ENCODE measurements around the gene PSMB9.

The PSMB9 gene

DNA sequence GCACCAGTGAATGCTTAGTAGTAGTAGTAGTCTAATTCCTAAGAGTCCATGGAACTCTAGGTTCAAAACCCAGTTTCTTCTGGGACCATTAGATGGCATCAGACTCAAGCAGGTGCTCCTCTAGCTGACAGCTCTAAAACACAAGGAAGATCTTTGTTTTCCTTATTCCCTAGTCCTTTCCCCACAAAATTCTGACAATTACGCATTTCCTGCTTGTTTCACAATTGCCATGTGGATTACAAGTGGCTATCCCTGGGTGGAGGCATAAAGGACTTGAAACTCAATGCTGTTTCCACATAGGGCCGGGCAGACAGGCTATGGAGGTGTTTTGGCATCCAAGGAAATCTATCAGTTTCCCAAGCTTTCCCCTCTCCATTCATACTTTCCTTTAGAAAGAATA lies 28.0 kb upstream of the PSMB9 start:
- Histone ChIP-seq H3K4me3 (ENCODE audit: low read depth, low read length) (no peak overlapping the region), H3K79me2 (ENCODE audit: control insufficient read depth, insufficient read depth, low read length, unreplicated experiment) (no peaks in the 10 kb centered on the region), H3K36me3 (ENCODE audit: insufficient read depth, low read length) (no peaks in the 10 kb centered on the region), H2AFZ (ENCODE audit: low read length, unreplicated experiment) (no peak overlapping the region), H3K27ac (ENCODE audit: low read depth, low read length) (no peak overlapping the region), H3K4me1 (ENCODE audit: control insufficient read depth, insufficient read depth, low read length, unreplicated experiment) (peaks cover 7% of the 10 kb centered on the region), H3K27me3 (ENCODE audit: insufficient read depth, low read length) (no peaks in the 10 kb centered on the region)

DNA sequence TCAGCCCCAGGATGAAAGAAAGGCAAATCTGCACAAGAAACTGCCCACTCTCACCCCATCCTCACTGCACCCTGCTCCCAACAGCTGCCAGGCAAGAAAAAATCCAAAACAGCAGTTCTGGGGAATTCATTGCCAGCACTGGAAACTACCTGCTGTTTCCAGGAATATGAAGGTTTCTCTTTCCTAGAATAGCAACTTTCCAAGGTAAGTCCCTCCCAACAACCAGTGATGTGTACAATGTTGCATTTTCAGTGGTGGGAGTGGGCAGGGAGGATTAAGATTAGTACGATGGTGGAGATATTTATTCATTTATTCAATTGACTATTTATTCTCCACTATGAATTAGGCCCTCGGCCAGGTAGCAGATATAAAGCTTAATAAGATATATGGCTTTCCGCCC lies 27.0 kb upstream of the PSMB9 start:
- H3K4me1 ChIP-seq (ENCODE audit: control insufficient read depth, insufficient read depth, low read length, unreplicated experiment) = peaks cover 7% of the 10 kb centered on the region
- H3K79me2 ChIP-seq (ENCODE audit: control insufficient read depth, insufficient read depth, low read length, unreplicated experiment) = no peaks in the 10 kb centered on the region
- H3K4me3 ChIP-seq (ENCODE audit: low read depth, low read length) = no peak overlapping the region
- no peaks in the 10 kb centered on the region for H3K27me3 ChIP-seq (ENCODE audit: insufficient read depth, low read length)
- H3K36me3 ChIP-seq (ENCODE audit: insufficient read depth, low read length) = no peaks in the 10 kb centered on the region
- H2AFZ ChIP-seq (ENCODE audit: low read length, unreplicated experiment) = no peak overlapping the region
- H3K27ac ChIP-seq (ENCODE audit: low read depth, low read length) = no peak overlapping the region

DNA sequence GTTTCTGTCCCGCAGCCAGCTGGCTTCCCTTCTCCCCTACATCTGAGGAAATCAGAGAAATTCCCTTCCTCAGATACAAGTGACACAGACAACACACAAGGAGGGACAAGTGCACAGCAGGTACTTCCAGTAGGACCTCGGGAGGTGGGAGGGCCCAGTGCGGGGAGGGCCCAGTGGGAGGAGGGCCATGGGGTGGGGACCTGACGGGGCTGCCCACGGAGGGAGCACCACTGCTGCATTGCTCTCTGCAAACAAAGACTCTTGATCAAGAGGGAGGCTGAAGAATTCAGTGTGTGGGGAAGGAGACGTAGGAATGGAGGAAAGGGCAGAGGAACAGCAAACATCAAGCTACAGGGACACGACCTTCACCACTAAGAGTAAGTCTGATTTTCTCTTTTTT lies 24.5 kb upstream of the PSMB9 start:
- H3K4me3 ChIP-seq (ENCODE audit: low read depth, low read length) = no peak overlapping the region
- peaks cover 7% of the 10 kb centered on the region for H3K4me1 ChIP-seq (ENCODE audit: control insufficient read depth, insufficient read depth, low read length, unreplicated experiment)
- H3K27ac ChIP-seq (ENCODE audit: low read depth, low read length) = no peak overlapping the region
- no peaks in the 10 kb centered on the region for H3K27me3 ChIP-seq (ENCODE audit: insufficient read depth, low read length)
- H2AFZ ChIP-seq (ENCODE audit: low read length, unreplicated experiment) = no peak overlapping the region
- H3K36me3 ChIP-seq (ENCODE audit: insufficient read depth, low read length) = peaks cover 7% of the 10 kb centered on the region; the same call in 1 of the 2 replicates
- no peaks in the 10 kb centered on the region for H3K79me2 ChIP-seq (ENCODE audit: control insufficient read depth, insufficient read depth, low read length, unreplicated experiment)

DNA sequence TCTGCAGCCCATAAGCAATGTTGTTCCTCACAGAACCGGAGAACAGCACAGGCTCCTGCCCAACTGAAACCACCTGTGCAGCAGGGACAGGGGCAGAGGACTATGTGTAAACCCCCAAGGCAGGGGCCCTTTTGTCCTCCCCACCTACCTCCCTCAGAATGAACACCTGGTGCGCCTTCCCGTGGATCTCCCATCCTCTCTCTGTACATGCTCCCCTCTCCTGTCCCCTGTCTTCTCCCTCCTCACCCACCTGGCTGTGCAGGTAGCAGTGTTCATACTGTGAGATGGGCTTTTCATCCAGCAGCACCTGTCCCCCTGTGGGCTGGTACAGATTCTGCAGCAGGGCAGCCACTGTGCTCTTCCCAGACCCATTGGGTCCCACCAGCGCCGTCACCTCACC lies 24.0 kb upstream of the PSMB9 start:
- H3K27me3 ChIP-seq (ENCODE audit: insufficient read depth, low read length) = no peaks in the 10 kb centered on the region
- H3K79me2 ChIP-seq (ENCODE audit: control insufficient read depth, insufficient read depth, low read length, unreplicated experiment) = peaks cover 1% of the 10 kb centered on the region
- peaks cover 9% of the 10 kb centered on the region; the same call in 1 of the 2 replicates for H3K36me3 ChIP-seq (ENCODE audit: insufficient read depth, low read length)
- peaks cover 7% of the 10 kb centered on the region for H3K4me1 ChIP-seq (ENCODE audit: control insufficient read depth, insufficient read depth, low read length, unreplicated experiment)
- H3K4me3 ChIP-seq (ENCODE audit: low read depth, low read length) = no peak overlapping the region
- H3K27ac ChIP-seq (ENCODE audit: low read depth, low read length) = no peak overlapping the region
- H2AFZ ChIP-seq (ENCODE audit: low read length, unreplicated experiment) = no peak overlapping the region

DNA sequence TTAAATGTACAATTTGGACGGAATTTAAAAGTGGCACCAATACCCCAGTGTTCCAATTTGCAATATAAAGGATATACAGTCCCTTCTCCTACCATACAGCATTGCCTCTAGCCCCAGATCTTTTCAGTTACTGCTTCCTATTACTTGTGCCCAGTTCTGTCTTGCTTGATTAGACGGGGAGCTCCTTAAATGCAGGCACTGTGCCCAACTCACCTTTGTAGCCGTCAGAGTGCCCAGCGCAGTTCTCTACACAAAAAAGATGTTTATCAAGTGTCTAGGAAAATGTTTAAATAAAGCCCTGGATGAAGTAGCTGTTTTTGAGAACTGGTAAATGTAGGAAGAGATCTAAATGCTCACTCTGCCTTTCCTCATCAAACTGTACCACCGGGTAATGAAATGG lies 23.1 kb upstream of the PSMB9 start:
- Histone ChIP-seq H3K27ac (ENCODE audit: low read depth, low read length) (no peak overlapping the region), H3K4me1 (ENCODE audit: control insufficient read depth, insufficient read depth, low read length, unreplicated experiment) (peaks cover 6% of the 10 kb centered on the region), H3K36me3 (ENCODE audit: insufficient read depth, low read length) (peaks cover 10% of the 10 kb centered on the region; the same call in 1 of the 2 replicates), H3K27me3 (ENCODE audit: insufficient read depth, low read length) (no peaks in the 10 kb centered on the region), H2AFZ (ENCODE audit: low read length, unreplicated experiment) (no peak overlapping the region), H3K79me2 (ENCODE audit: control insufficient read depth, insufficient read depth, low read length, unreplicated experiment) (peaks cover 4% of the 10 kb centered on the region), H3K4me3 (ENCODE audit: low read depth, low read length) (no peak overlapping the region)

DNA sequence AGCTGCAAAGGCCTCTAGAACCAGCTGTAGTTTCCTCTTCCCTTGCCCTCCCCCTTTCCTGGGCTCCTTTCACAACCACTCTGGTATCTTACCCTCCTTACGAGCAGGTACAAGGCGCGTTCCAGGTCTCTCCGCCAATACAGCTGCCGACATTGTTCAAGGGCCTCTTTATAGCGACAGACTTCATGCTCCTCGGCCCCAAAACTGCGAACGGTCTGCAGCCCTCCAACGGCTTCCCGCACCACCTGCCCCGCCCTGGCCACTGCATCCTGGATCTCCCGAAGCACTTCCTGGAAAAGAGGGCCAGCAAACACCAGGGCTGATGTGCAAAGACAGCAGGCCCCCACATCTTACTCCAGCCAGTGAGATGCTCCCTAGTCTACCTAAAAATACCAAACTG lies 21.5 kb upstream of the PSMB9 start:
- Histone ChIP-seq H3K79me2 (ENCODE audit: control insufficient read depth, insufficient read depth, low read length, unreplicated experiment) (peaks cover 18% of the 10 kb centered on the region), H3K36me3 (ENCODE audit: insufficient read depth, low read length) (peaks cover 10% of the 10 kb centered on the region; the same call in 1 of the 2 replicates), H2AFZ (ENCODE audit: low read length, unreplicated experiment) (no peak overlapping the region)

DNA sequence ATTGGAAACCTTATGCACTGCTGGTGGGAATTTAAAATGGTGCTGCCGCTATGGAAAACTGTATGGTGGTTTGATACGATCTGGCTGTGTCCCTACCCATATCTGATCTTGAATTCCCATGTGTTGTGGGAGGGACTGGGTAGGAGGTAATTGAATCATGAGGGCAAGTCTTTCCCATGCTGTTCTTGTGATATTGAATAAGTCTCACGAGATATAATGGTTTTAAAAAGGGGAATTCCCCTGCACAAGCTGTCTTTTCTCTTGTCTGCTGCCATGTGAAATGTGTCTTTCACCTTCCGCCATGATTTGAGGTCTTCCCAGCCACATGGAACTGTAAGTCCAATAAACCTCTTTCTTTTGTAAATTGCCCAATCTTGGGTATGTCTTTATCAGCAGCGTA lies 20.3 kb upstream of the PSMB9 start:
- H3K36me3 ChIP-seq (ENCODE audit: insufficient read depth, low read length) = peaks cover 10% of the 10 kb centered on the region; the same call in 1 of the 2 replicates
- no peak overlapping the region for H2AFZ ChIP-seq (ENCODE audit: low read length, unreplicated experiment)
- H3K27me3 ChIP-seq (ENCODE audit: insufficient read depth, low read length) = no peaks in the 10 kb centered on the region
- H3K79me2 ChIP-seq (ENCODE audit: control insufficient read depth, insufficient read depth, low read length, unreplicated experiment) = peaks cover 23% of the 10 kb centered on the region
- H3K27ac ChIP-seq (ENCODE audit: low read depth, low read length) = no peak overlapping the region
- H3K4me1 ChIP-seq (ENCODE audit: control insufficient read depth, insufficient read depth, low read length, unreplicated experiment) = peaks cover 11% of the 10 kb centered on the region
- H3K4me3 ChIP-seq (ENCODE audit: low read depth, low read length) = no peak overlapping the region

More for the DNA sequence above, 21.5 kb upstream of the PSMB9 start:
- Histone ChIP-seq H3K4me1 (ENCODE audit: control insufficient read depth, insufficient read depth, low read length, unreplicated experiment) (peaks cover 9% of the 10 kb centered on the region), H3K4me3 (ENCODE audit: low read depth, low read length) (no peak overlapping the region), H3K27ac (ENCODE audit: low read depth, low read length) (no peak overlapping the region), H3K27me3 (ENCODE audit: insufficient read depth, low read length) (no peaks in the 10 kb centered on the region)

DNA sequence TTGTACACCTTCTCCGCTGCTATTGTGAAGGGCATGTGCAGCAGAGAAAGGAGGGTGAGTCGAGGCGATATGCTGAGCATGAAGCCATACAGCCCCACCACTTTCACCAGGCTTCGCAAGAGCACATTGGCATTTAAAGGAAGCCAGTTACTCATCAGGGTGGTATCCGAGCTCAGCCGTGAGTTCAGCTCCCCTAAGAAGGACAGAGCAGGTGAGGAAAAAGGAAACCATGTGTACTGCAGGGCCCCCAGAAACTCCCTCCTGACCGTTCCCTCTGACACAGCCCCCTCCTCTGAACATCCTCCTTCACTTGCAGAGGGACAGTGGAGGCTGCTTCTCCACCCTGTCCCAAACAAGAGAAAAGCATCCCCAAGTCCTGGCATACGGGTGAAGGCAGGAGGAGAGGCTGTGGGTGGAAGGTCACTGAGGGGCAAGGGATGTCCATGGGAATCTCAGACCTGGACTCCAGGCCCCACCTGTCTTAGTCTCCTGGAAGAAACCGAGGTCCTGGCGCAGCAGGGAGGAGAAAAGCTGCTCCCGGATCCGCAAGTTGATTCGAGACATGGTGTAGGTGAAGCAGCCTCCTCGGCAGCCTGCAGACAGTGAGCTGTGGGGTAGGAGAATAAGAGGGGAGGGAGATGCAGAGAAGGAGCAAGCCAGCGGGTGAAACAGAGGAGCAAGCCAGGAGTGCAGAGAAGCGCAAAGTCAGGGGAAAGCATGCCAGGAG lies 18.7 kb upstream of the PSMB9 start:
- Histone ChIP-seq H3K27ac (ENCODE audit: low read depth, low read length) (no peak overlapping the region), H3K36me3 (ENCODE audit: insufficient read depth, low read length) (peaks cover 10% of the 10 kb centered on the region; the same call in 1 of the 2 replicates), H3K79me2 (ENCODE audit: control insufficient read depth, insufficient read depth, low read length, unreplicated experiment) (peaks cover 23% of the 10 kb centered on the region), H2AFZ (ENCODE audit: low read length, unreplicated experiment) (no peak overlapping the region), H3K27me3 (ENCODE audit: insufficient read depth, low read length) (no peaks in the 10 kb centered on the region), H3K4me1 (ENCODE audit: control insufficient read depth, insufficient read depth, low read length, unreplicated experiment) (peaks cover 11% of the 10 kb centered on the region), H3K4me3 (ENCODE audit: low read depth, low read length) (no peak overlapping the region)

DNA sequence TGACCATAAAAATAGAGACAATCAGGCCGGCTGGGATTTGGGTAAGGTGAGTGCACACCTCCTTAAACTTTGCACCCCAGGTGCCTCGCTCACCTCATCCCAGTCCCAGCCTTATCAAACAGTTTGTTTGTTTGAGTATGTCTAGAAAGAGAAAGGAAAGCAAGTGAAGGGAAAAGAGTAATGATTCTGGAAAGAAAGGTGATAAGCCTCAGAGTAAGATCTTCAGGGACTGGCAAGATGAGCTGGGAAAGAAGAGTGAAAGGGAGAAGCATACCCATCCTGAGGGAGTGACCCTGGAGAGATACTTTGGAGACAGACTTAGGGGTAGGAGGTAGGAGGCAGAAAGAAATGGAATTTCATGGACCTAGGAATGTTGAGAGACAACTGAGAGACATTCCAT lies 17.1 kb upstream of the PSMB9 start:
- H3K79me2 ChIP-seq (ENCODE audit: control insufficient read depth, insufficient read depth, low read length, unreplicated experiment) = peaks cover 25% of the 10 kb centered on the region
- H3K4me1 ChIP-seq (ENCODE audit: control insufficient read depth, insufficient read depth, low read length, unreplicated experiment) = peaks cover 14% of the 10 kb centered on the region
- no peaks in the 10 kb centered on the region for H3K27me3 ChIP-seq (ENCODE audit: insufficient read depth, low read length)
- H3K36me3 ChIP-seq (ENCODE audit: insufficient read depth, low read length) = peaks cover 16% of the 10 kb centered on the region; the same call in 1 of the 2 replicates
- H3K4me3 ChIP-seq (ENCODE audit: low read depth, low read length) = peak overlapping the region; percentile 89
- H2AFZ ChIP-seq (ENCODE audit: low read length, unreplicated experiment) = no peak overlapping the region
- H3K27ac ChIP-seq (ENCODE audit: low read depth, low read length) = no peak overlapping the region

DNA sequence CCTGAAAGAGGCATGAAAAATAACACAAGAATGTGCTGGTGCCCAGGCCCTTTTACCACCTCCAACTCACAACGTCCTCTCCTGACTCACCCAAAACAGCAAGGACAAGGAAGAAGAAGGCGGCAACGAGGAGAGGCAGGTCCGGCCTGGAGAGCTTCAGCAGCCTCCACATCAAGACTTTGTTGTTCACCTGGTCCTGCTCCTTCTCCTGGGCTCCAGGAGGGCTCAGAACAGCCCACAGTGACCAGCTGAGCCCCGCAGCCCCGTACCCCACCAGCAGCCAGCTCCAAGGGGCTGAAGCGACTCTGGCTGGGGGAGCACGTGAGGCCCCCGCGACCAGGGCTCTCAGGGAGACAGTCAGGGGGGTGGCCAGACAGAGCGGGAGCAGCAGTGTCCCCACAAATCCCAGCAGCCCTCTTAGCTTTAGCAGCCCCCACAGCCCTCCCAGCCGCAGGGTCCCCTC lies 16.3 kb upstream of the PSMB9 start:
- H3K36me3 ChIP-seq (ENCODE audit: insufficient read depth, low read length) = peaks cover 22% of the 10 kb centered on the region; the same call in 1 of the 2 replicates

More for the DNA sequence above, 16.3 kb upstream of the PSMB9 start:
- Histone ChIP-seq H3K4me3 (ENCODE audit: low read depth, low read length) (peak overlapping the region; percentile 89), H3K27me3 (ENCODE audit: insufficient read depth, low read length) (no peaks in the 10 kb centered on the region), H2AFZ (ENCODE audit: low read length, unreplicated experiment) (peak overlapping the region; percentile 36), H3K79me2 (ENCODE audit: control insufficient read depth, insufficient read depth, low read length, unreplicated experiment) (peaks cover 33% of the 10 kb centered on the region), H3K4me1 (ENCODE audit: control insufficient read depth, insufficient read depth, low read length, unreplicated experiment) (peaks cover 22% of the 10 kb centered on the region), H3K27ac (ENCODE audit: low read depth, low read length) (peak overlapping the region; percentile 70; the same call in 1 of the 2 replicates)
